Activated CD8-positive, alpha-beta memory T cell treated with anti-CD3 and anti-CD28 coated beads, Interleukin-2, amount 50 U/mL, for 24 hours (primary cell): Measurements from ENCODE around the gene BEST1.

Experiments used
- DNase-seq: peaks from one replicate; pipeline ENCODE4 v3.0.0-alpha.2; 2020; ENCODE audit errors: extremely low read depth

Gene BEST1

GRCh38 chr11:61950035-61950547 is at the start of gene BEST1:
Gene BEST1 (plus strand): TSS chr11:61950351. CDS start chr11:61951807, 1,456 bp downstream.
- no peak for DNase-seq

- DNase-seq = no peak
Measured at GRCh38 chr11:61901397-61901796, 48.8 kb upstream of the BEST1 start.

- DNase-seq = no peak
Measured at GRCh38 chr11:61902313-61902712, 47.8 kb upstream of the BEST1 start.

GRCh38 chr11:61903845-61904244 is 46.3 kb upstream of the BEST1 start:
- no peak for DNase-seq

GRCh38 chr11:61904539-61905048 is 45.6 kb upstream of the BEST1 start:
- no peak for DNase-seq

GRCh38 chr11:61905067-61905696 is 45.0 kb upstream of the BEST1 start:
- DNase-seq = no peak

GRCh38 chr11:61905801-61906521 is 44.2 kb upstream of the BEST1 start:
- no peak for DNase-seq

- DNase-seq = no peak
Measured at GRCh38 chr11:61906522-61906909, 43.6 kb upstream of the BEST1 start.

GRCh38 chr11:61907282-61907681 is 42.9 kb upstream of the BEST1 start:
- no peak for DNase-seq

- no peak for DNase-seq
Measured at GRCh38 chr11:61907871-61908729, 42.1 kb upstream of the BEST1 start.

GRCh38 chr11:61908730-61909316 is 41.3 kb upstream of the BEST1 start:
- no peak for DNase-seq

GRCh38 chr11:61910187-61911127 is 39.7 kb upstream of the BEST1 start:
- no peak for DNase-seq

- no peak for DNase-seq
Measured at GRCh38 chr11:61911128-61911700, 38.9 kb upstream of the BEST1 start.

- no peak for DNase-seq
Measured at GRCh38 chr11:61911701-61912529, 38.2 kb upstream of the BEST1 start.

GRCh38 chr11:61912530-61912898 is 37.6 kb upstream of the BEST1 start:
- DNase-seq = no peak

- no peak for DNase-seq
Measured at GRCh38 chr11:61912991-61913698, 37.0 kb upstream of the BEST1 start.

GRCh38 chr11:61913699-61914395 is 36.3 kb upstream of the BEST1 start:
- DNase-seq = no peak
